ENCODE measurements around the gene CNNM1.

Gene CNNM1

DNA sequence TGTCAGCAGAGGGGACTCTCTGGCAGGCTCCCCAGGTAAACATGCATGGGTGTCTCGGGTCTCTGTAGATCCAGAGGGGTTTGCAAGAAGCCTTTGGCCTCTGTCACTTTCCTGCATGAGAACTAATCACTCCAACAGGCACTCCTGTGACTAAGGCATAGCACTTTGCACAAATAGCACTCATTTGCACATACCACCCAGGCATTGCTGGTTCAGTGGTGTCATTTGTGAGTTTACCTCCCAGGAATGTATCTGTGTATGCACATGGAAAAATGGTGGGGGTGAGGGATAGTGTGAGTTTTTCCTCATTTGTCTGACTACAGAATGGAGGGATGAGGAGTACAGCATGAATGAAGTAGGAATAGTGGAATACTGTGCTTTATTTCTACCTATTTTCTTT lies 39.5 kb downstream of the CNNM1 start:
- Histone ChIP-seq H3K4me1 (peaks cover 7% of the 10 kb centered on the region), H3K4me3 (no peak overlapping the region)

DNA sequence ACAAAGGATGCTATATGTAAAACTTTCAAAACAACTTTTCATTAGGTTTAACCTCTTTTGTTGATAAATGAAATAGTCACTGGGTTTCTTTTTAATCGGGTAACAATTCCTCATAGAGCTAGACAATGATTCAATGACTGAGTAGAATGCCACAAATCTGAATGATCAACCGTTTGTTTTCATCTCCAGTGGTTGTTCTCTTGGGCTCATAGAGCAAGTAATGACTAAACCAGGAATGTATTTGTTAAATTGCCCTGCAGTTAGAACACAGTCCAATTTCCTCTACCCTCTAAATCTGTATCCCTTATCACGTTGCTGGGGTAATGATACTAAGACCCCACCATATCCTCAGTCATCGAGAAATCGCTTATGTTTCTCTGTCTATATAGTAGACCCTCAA lies 40.0 kb downstream of the CNNM1 start:
- Histone ChIP-seq H3K36me3 (no peaks in the 10 kb centered on the region), H3K4me3 (no peak overlapping the region), H3K9me3 (no peaks in the 10 kb centered on the region), H4K20me1 (no peaks in the 10 kb centered on the region), H3K4me1 (peaks cover 7% of the 10 kb centered on the region), H3K27me3 (no peaks in the 10 kb centered on the region), H3K27ac (no peak overlapping the region), H3K4me2 (no peak overlapping the region), H3K9ac (no peak overlapping the region)
- TF ChIP-seq Cebpa-rat (IDR thresholded peaks at IDR 0.05) = no peak

More for the DNA sequence above, 39.5 kb downstream of the CNNM1 start:
- no peak overlapping the region for H3K9ac ChIP-seq
- H3K27me3 ChIP-seq = no peaks in the 10 kb centered on the region
- H4K20me1 ChIP-seq = no peaks in the 10 kb centered on the region
- no peak overlapping the region for H3K4me2 ChIP-seq
- H3K9me3 ChIP-seq = no peaks in the 10 kb centered on the region
- H3K36me3 ChIP-seq = no peaks in the 10 kb centered on the region
- no peak for TF ChIP-seq Cebpa-rat (IDR thresholded peaks at IDR 0.05)
- H3K27ac ChIP-seq = no peak overlapping the region

GRCh38 chr10:99369551-99369950 lies 40.4 kb downstream of the CNNM1 start:
- Histone ChIP-seq H3K9ac (no peak overlapping the region), H3K4me2 (no peak overlapping the region), H4K20me1 (no peaks in the 10 kb centered on the region), H3K27ac (no peak overlapping the region), H3K27me3 (no peaks in the 10 kb centered on the region), H3K36me3 (no peaks in the 10 kb centered on the region), H3K4me1 (peaks cover 7% of the 10 kb centered on the region), H3K9me3 (no peaks in the 10 kb centered on the region), H3K4me3 (no peak overlapping the region)
- TF ChIP-seq Cebpa-rat (IDR thresholded peaks at IDR 0.05) = no peak

DNA sequence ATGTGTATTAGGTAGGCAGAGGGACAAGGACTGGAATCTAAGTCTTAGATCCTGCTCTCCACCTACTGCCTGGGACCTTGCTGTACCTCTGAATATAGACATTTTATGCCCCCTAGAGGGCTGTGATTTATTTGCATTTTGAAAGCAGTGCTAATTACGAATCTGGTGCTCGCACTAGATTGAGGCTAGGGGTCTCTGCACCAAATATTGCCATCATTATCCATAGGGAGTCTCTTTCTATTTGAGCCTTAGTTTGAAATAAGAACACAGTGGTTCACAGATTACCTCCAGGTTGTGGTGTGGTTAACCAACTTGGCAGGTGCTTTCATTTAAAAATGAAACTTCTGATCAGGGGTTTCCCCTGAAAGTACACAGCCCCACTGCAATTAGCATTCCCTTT lies 41.8 kb downstream of the CNNM1 start:
- no peak for TF ChIP-seq Cebpa-rat (IDR thresholded peaks at IDR 0.05)
- no peaks in the 10 kb centered on the region for H3K27me3 ChIP-seq
- H3K4me3 ChIP-seq = no peak overlapping the region
- H3K9me3 ChIP-seq = no peaks in the 10 kb centered on the region
- H3K36me3 ChIP-seq = no peaks in the 10 kb centered on the region
- no peaks in the 10 kb centered on the region for H4K20me1 ChIP-seq
- no peak overlapping the region for H3K4me2 ChIP-seq
- no peak overlapping the region for H3K27ac ChIP-seq
- no peak overlapping the region for H3K9ac ChIP-seq
- peaks cover 7% of the 10 kb centered on the region for H3K4me1 ChIP-seq

- no peak overlapping the region for H3K4me2 ChIP-seq
- no peaks in the 10 kb centered on the region for H4K20me1 ChIP-seq
- H3K9ac ChIP-seq = no peak overlapping the region
- peak; percentile 87; the same call in 1 of the 2 replicates for TF ChIP-seq Cebpa-rat (IDR thresholded peaks at IDR 0.05)
- no peaks in the 10 kb centered on the region for H3K4me1 ChIP-seq
- no peak overlapping the region for H3K27ac ChIP-seq
- H3K36me3 ChIP-seq = no peaks in the 10 kb centered on the region
- H3K4me3 ChIP-seq = no peak overlapping the region
- H3K9me3 ChIP-seq = no peaks in the 10 kb centered on the region
- no peaks in the 10 kb centered on the region for H3K27me3 ChIP-seq
Observed at GRCh38 chr10:99372546-99373271, 43.6 kb downstream of the CNNM1 start.

- no peaks in the 10 kb centered on the region for H3K36me3 ChIP-seq
- no peak for TF ChIP-seq Cebpa-rat (IDR thresholded peaks at IDR 0.05)
- H3K4me3 ChIP-seq = no peak overlapping the region
- no peak overlapping the region for H3K27ac ChIP-seq
- H3K9ac ChIP-seq = no peak overlapping the region
- no peaks in the 10 kb centered on the region for H3K27me3 ChIP-seq
- H3K4me2 ChIP-seq = no peak overlapping the region
- no peaks in the 10 kb centered on the region for H4K20me1 ChIP-seq
- H3K4me1 ChIP-seq = no peaks in the 10 kb centered on the region
- no peaks in the 10 kb centered on the region for H3K9me3 ChIP-seq
Observed at GRCh38 chr10:99374526-99374925, 45.4 kb downstream of the CNNM1 start.

DNA sequence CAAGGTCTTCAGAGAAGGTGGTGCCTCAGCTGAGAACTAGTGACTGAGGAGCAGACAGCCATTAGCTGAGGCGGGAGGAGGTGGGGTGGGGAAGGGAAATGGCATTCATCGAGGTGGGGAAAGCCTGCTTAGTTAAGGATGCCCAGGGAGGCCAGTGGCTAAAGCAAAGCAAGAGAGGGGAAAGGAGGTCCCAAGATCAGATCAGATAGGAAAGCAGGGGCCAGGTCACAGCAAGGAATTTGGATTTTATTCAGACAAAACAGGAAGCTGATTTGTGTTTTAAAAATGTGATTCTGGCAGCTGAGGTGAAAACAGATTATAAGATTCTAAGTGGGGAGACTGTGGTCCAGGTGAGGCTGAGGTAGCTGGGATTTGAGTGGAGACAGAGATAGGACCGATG lies 45.8 kb downstream of the CNNM1 start:
- Histone ChIP-seq H4K20me1 (no peaks in the 10 kb centered on the region), H3K36me3 (no peaks in the 10 kb centered on the region), H3K27ac (no peak overlapping the region), H3K4me2 (no peak overlapping the region), H3K9ac (no peak overlapping the region), H3K4me1 (no peaks in the 10 kb centered on the region), H3K4me3 (no peak overlapping the region), H3K9me3 (no peaks in the 10 kb centered on the region), H3K27me3 (no peaks in the 10 kb centered on the region)
- TF ChIP-seq Cebpa-rat (IDR thresholded peaks at IDR 0.05) = no peak

DNA sequence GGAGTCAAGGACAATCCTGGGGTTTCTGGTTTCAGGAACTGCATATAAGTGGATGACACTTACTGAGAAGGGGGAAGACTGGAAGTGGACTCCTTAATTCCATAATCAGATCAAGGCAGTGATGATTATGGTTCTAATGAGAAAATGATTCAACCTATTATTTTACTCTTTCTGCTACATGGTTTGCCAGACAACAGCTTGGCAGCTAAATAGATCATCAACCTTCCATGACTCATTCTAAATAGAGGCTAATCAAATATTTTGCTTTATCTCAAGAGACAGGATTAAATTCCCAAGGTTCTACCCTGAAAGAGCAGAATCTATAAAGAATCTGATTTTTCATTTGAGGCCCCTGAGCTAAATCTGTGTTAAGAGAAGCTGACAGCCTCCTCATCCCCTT lies 46.3 kb downstream of the CNNM1 start:
- no peak overlapping the region for H3K9ac ChIP-seq
- TF ChIP-seq Cebpa-rat (IDR thresholded peaks at IDR 0.05) = no peak
- H3K4me1 ChIP-seq = no peaks in the 10 kb centered on the region
- H4K20me1 ChIP-seq = no peaks in the 10 kb centered on the region
- no peak overlapping the region for H3K4me2 ChIP-seq
- no peaks in the 10 kb centered on the region for H3K36me3 ChIP-seq
- H3K27me3 ChIP-seq = no peaks in the 10 kb centered on the region
- no peak overlapping the region for H3K4me3 ChIP-seq
- no peak overlapping the region for H3K27ac ChIP-seq
- no peaks in the 10 kb centered on the region for H3K9me3 ChIP-seq

DNA sequence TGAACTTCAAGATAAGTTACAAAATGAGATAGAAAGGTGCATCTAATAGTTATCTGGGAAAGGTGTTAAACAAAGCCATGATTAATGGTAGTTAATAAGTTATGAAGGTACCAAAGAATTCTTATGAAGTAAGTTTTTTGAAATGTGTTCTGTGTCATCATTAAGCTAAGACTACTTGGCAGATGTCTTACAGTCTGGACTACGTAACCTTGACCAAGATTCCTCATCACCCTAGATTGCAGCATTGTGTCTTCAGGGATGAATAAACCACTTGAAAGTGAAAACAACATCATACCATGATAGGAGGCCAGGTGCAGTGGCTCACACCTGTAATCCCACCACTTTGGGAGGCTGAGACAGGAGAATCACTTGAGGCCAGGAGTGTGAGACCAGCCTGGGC lies 53.0 kb downstream of the CNNM1 start:
- H3K4me3 ChIP-seq = no peak overlapping the region
- no peak overlapping the region for H3K4me2 ChIP-seq
- H3K4me1 ChIP-seq = no peaks in the 10 kb centered on the region
- no peaks in the 10 kb centered on the region for H4K20me1 ChIP-seq
- no peaks in the 10 kb centered on the region for H3K36me3 ChIP-seq
- H3K27me3 ChIP-seq = no peaks in the 10 kb centered on the region
- no peak overlapping the region for H3K9ac ChIP-seq
- H3K9me3 ChIP-seq = no peaks in the 10 kb centered on the region
- H3K27ac ChIP-seq = no peak overlapping the region
- no peak for TF ChIP-seq Cebpa-rat (IDR thresholded peaks at IDR 0.05)

DNA sequence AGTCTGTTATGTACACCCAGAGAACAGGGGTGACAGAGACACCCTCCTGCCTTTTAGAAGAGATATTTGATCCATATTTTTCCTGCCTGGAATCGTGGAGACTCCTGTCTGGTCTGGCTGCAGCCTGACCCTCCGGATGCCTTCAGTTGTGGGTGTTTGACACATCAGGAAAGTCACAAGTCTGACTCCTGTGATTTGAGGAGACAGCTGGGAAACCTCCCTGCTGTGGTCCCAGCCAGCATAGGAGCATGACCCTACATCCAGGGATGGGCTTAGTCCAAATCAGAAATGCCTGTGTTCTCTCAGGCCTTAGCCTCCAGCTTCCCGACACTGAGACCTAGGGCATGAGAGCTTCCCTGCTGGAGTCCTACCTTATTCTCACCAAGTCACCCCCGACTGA lies 57.9 kb downstream of the CNNM1 start:
- TF ChIP-seq Cebpa-rat (IDR thresholded peaks at IDR 0.05) = no peak
- Histone ChIP-seq H3K9ac (no peak overlapping the region), H3K4me3 (no peak overlapping the region), H3K9me3 (no peaks in the 10 kb centered on the region), H3K4me2 (no peak overlapping the region), H3K4me1 (no peaks in the 10 kb centered on the region), H3K27ac (no peak overlapping the region), H4K20me1 (no peaks in the 10 kb centered on the region), H3K27me3 (no peaks in the 10 kb centered on the region), H3K36me3 (no peaks in the 10 kb centered on the region)

DNA sequence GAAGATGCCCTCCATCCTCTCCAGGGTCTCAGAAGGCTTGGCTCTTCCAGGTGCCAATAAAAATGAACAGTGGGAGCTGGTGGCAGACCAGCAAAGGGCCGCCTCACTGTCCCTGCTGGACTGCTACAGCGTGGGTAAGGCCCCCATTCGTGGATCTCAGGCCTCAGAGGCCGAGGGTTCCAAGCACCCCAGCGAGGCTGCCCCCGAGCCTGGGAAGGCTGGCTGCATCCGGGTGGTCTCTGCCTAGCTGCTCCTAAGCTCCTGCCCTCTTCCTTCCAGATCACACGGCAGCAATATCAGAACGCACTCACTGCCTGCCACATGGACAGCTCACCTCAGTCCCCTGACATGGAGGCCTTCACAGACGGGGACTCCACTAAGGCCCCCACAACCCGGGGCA lies 58.4 kb downstream of the CNNM1 start:
- Histone ChIP-seq H3K36me3 (no peaks in the 10 kb centered on the region), H4K20me1 (no peaks in the 10 kb centered on the region), H3K27me3 (no peaks in the 10 kb centered on the region), H3K9ac (no peak overlapping the region), H3K4me3 (no peak overlapping the region), H3K4me1 (no peaks in the 10 kb centered on the region), H3K4me2 (no peak overlapping the region), H3K27ac (no peak overlapping the region), H3K9me3 (no peaks in the 10 kb centered on the region)
- no peak for TF ChIP-seq Cebpa-rat (IDR thresholded peaks at IDR 0.05)
